ENCODE measurements around the gene WDR82. TPM values are rescaled to one million over a fixed set of nuclear protein-coding genes. Genes with fewer than 3 reads are reported as not detected.

The WDR82 gene
- total RNA-seq, 1 donor, result 58.3 TPM

- no peak for TF ChIP-seq CTCF (IDR thresholded peaks at IDR 0.05; ENCODE audit: extremely low read depth, low read depth, low read length)
- H2AFZ ChIP-seq (ENCODE audit: low read length), result no peak overlapping the region
These were observed 57.3 kb downstream of the WDR82 start for GRCh38 chr3:52221141-52221562.

GRCh38 chr3:52220380-52221026, 57.9 kb downstream of the WDR82 start:
- Histone ChIP-seq H3K4me2 (ENCODE audit: insufficient read depth, low read length) (no peak overlapping the region), H3K4me1 (ENCODE audit: insufficient read depth, low read length) (peaks cover 9% of the 10 kb centered on the region), H3K79me2 (ENCODE audit: insufficient read depth, low read length) (no peaks in the 10 kb centered on the region), H4K20me1 (ENCODE audit: insufficient read depth, low read length) (no peaks in the 10 kb centered on the region), H3K9me3 (ENCODE audit: low read depth, low read length) (no peaks in the 10 kb centered on the region), H2AFZ (ENCODE audit: low read length) (no peak overlapping the region), H3K4me3 (ENCODE audit: insufficient read depth, low read length) (no peak overlapping the region), H3K27ac (ENCODE audit: low read depth, low read length) (no peak overlapping the region), H3K36me3 (ENCODE audit: insufficient read depth, low read length) (peaks cover under 1% of the 10 kb centered on the region), H3K27me3 (ENCODE audit: insufficient read depth, low read length) (no peaks in the 10 kb centered on the region)
- TF ChIP-seq CTCF (IDR thresholded peaks at IDR 0.05; ENCODE audit: extremely low read depth, low read depth, low read length), result peak; percentile 92
- DNase-seq (ENCODE audit: insufficient read length, low spot score, missing footprints), result peak; percentile 99

More at GRCh38 chr3:52221141-52221562, 57.3 kb downstream of the WDR82 start:
- Histone ChIP-seq H3K27me3 (ENCODE audit: insufficient read depth, low read length) (no peaks in the 10 kb centered on the region), H3K9me3 (ENCODE audit: low read depth, low read length) (no peaks in the 10 kb centered on the region), H3K4me1 (ENCODE audit: insufficient read depth, low read length) (peaks cover 9% of the 10 kb centered on the region), H3K27ac (ENCODE audit: low read depth, low read length) (no peak overlapping the region), H3K36me3 (ENCODE audit: insufficient read depth, low read length) (no peaks in the 10 kb centered on the region), H3K4me2 (ENCODE audit: insufficient read depth, low read length) (no peak overlapping the region), H4K20me1 (ENCODE audit: insufficient read depth, low read length) (no peaks in the 10 kb centered on the region), H3K79me2 (ENCODE audit: insufficient read depth, low read length) (no peaks in the 10 kb centered on the region), H3K4me3 (ENCODE audit: insufficient read depth, low read length) (no peak overlapping the region)
- DNase-seq (ENCODE audit: insufficient read length, low spot score, missing footprints), result no peak

GRCh38 chr3:52218937-52219650, 59.4 kb downstream of the WDR82 start:
- Histone ChIP-seq H3K27me3 (ENCODE audit: insufficient read depth, low read length) (no peaks in the 10 kb centered on the region), H3K9me3 (ENCODE audit: low read depth, low read length) (no peaks in the 10 kb centered on the region), H3K36me3 (ENCODE audit: insufficient read depth, low read length) (peaks cover 15% of the 10 kb centered on the region), H3K4me2 (ENCODE audit: insufficient read depth, low read length) (no peak overlapping the region), H3K4me1 (ENCODE audit: insufficient read depth, low read length) (peaks cover 9% of the 10 kb centered on the region), H3K4me3 (ENCODE audit: insufficient read depth, low read length) (no peak overlapping the region), H4K20me1 (ENCODE audit: insufficient read depth, low read length) (peaks cover 3% of the 10 kb centered on the region), H2AFZ (ENCODE audit: low read length) (no peak overlapping the region), H3K27ac (ENCODE audit: low read depth, low read length) (no peak overlapping the region), H3K79me2 (ENCODE audit: insufficient read depth, low read length) (no peaks in the 10 kb centered on the region)
- no peak for TF ChIP-seq CTCF (IDR thresholded peaks at IDR 0.05; ENCODE audit: extremely low read depth, low read depth, low read length)
- DNase-seq (ENCODE audit: insufficient read length, low spot score, missing footprints), result peak; percentile 81

- Histone ChIP-seq H2AFZ (ENCODE audit: low read length) (no peak overlapping the region), H3K4me3 (ENCODE audit: insufficient read depth, low read length) (no peak overlapping the region), H3K4me1 (ENCODE audit: insufficient read depth, low read length) (peaks cover 9% of the 10 kb centered on the region), H3K27ac (ENCODE audit: low read depth, low read length) (no peak overlapping the region), H3K4me2 (ENCODE audit: insufficient read depth, low read length) (no peak overlapping the region), H3K27me3 (ENCODE audit: insufficient read depth, low read length) (no peaks in the 10 kb centered on the region), H3K36me3 (ENCODE audit: insufficient read depth, low read length) (peaks cover 21% of the 10 kb centered on the region), H3K79me2 (ENCODE audit: insufficient read depth, low read length) (no peaks in the 10 kb centered on the region), H4K20me1 (ENCODE audit: insufficient read depth, low read length) (peaks cover 3% of the 10 kb centered on the region), H3K9me3 (ENCODE audit: low read depth, low read length) (no peaks in the 10 kb centered on the region)
- TF ChIP-seq CTCF (IDR thresholded peaks at IDR 0.05; ENCODE audit: extremely low read depth, low read depth, low read length), result no peak
- DNase-seq (ENCODE audit: insufficient read length, low spot score, missing footprints), result no peak
These were observed 60.0 kb downstream of the WDR82 start for GRCh38 chr3:52218454-52218853.
